ENCODE results near the gene SEPTIN8. TPM values are rescaled to one million over a fixed set of nuclear protein-coding genes. Genes with fewer than 3 reads are reported as not detected.

Gene SEPTIN8
- total and polyA plus RNA-seq, 2 donors (not counting 1 experiment from before 2014, with no cell fraction given), result 4.0 to 5.9 TPM

- Mint-ChIP-seq H3K27me3 (peaks cover 52% of the 10 kb centered on the region), H3K4me3 (no peak overlapping the region), H3K9me3 (ENCODE audit: insufficient read depth) (no peaks in the 10 kb centered on the region), H3K27ac (no peak overlapping the region), H3K4me1 (no peaks in the 10 kb centered on the region)
- H3K4me1 ChIP-seq (ENCODE audit: control insufficient read depth in 2 of 2, insufficient read depth in 2 of 2, low read length in 2 of 2), result no peaks in the 10 kb centered on the region
- POLR2A ChIA-PET, result interaction anchor here (0.7 kb wide), 1 partner anchor 69 kb away, joined by 9 read pairs; the partner anchor contains the start of gene UQCRQ
- H3K4me2 ChIP-seq (replicated peaks; ENCODE audit: low read depth, low read length, poor library complexity, severe bottlenecking), result no peak overlapping the region
- H3K9me3 ChIP-seq (ENCODE audit: control extremely low read depth in 1 of 3, control insufficient read depth in 2 of 3, insufficient read depth in 1 of 3, low read length in 2 of 3), result no peaks in the 10 kb centered on the region
- WGBS (ENCODE audit: insufficient coverage), result 92% methylated on average over 2 of the region's 2 CpGs
- CTCF ChIA-PET, result interaction anchor here (1.5 kb wide), 1 partner anchor 23 kb away, joined by 4 read pairs; no protein-coding TSS in a partner anchor
- no peak overlapping the region for H3K9ac ChIP-seq (ENCODE audit: low read length)
- H3K36me3 ChIP-seq (replicated peaks in 1 of 2; ENCODE audit: control extremely low read depth in 1 of 2, control insufficient read depth in 1 of 2, extremely low read depth in 1 of 2, insufficient read depth in 2 of 2, low read length in 1 of 2), result no peaks in the 10 kb centered on the region
- TF ChIP-seq CTCF (IDR thresholded peaks at IDR 0.05), result no peak
- TF ChIP-seq EZH2 (IDR thresholded peaks at IDR 0.05; ENCODE audit: borderline replicate concordance, insufficient read depth, low read depth, low read length, poor library complexity, severe bottlenecking), result no peak
- DNase-seq, result no peak
- H4K20me1 ChIP-seq (ENCODE audit: control insufficient read depth, insufficient read depth, low read length, poor library complexity, severe bottlenecking), result no peaks in the 10 kb centered on the region
- H3K79me2 ChIP-seq (ENCODE audit: control insufficient read depth, insufficient read depth, low read length), result no peaks in the 10 kb centered on the region
- H2AFZ ChIP-seq (ENCODE audit: insufficient read depth, low read depth, low read length, poor library complexity, severe bottlenecking), result no peak overlapping the region
- H3K4me3 ChIP-seq (ENCODE audit: control extremely low read depth in 1 of 5, extremely low read depth in 1 of 5, insufficient read depth in 1 of 5, low read depth in 2 of 5, low read length in 4 of 5), result no peak overlapping the region
- ATAC-seq (ENCODE audit: low read depth), result no peak
- H3K27me3 ChIP-seq (replicated peaks in 1 of 4; ENCODE audit: control extremely low read depth in 1 of 4, control insufficient read depth in 3 of 4, insufficient read depth in 4 of 4, low read length in 3 of 4), result peaks cover 0 to 16% (median 12%) of the 10 kb centered on the region in 4 experiments
- intact Hi-C loops (cut with micrococcal nuclease), result no loop called here
- no peak overlapping the region for H3K27ac ChIP-seq (ENCODE audit: low read length in 2 of 2)
Measured at GRCh38 chr5:132797651-132798050, 20.6 kb upstream of the SEPTIN8 start.

DNA sequence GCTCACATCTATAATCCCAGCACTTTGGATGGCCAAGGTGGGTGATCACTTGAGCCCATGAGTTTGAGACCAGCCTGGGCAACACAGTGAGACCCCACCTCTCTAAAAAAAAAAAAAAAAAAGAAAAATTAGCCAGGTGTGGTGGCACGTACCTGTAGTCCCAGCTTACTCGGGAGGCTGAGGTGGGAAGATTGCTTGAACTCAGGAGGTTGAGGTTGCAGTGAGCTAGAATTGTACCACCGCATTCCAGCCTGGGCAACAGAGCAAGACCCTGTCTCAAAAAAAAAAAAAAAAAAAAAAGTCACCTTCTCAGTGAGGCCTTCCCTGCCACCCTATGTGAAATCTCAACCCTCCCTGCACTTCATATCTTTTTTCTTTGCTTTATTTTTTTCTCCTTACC, 14.0 kb upstream of the SEPTIN8 start:
- Histone ChIP-seq H3K9me3 (ENCODE audit: control extremely low read depth in 1 of 3, control insufficient read depth in 2 of 3, insufficient read depth in 1 of 3, low read length in 2 of 3) (no peaks in the 10 kb centered on the region), H3K27ac (ENCODE audit: low read length in 2 of 2) (no peak overlapping the region), H3K9ac (ENCODE audit: low read length) (no peak overlapping the region), H3K4me3 (ENCODE audit: control extremely low read depth in 1 of 5, extremely low read depth in 1 of 5, insufficient read depth in 1 of 5, low read depth in 2 of 5, low read length in 4 of 5) (no peak overlapping the region), H3K4me1 (ENCODE audit: control insufficient read depth in 2 of 2, insufficient read depth in 2 of 2, low read length in 2 of 2) (no peaks in the 10 kb centered on the region), H3K4me2 (replicated peaks; ENCODE audit: low read depth, low read length, poor library complexity, severe bottlenecking) (no peak overlapping the region), H2AFZ (ENCODE audit: insufficient read depth, low read depth, low read length, poor library complexity, severe bottlenecking) (no peak overlapping the region), H3K27me3 (replicated peaks in 1 of 4; ENCODE audit: control extremely low read depth in 1 of 4, control insufficient read depth in 3 of 4, insufficient read depth in 4 of 4, low read length in 3 of 4) (peaks cover 0 to 12% (median 3%) of the 10 kb centered on the region in 4 experiments), H4K20me1 (ENCODE audit: control insufficient read depth, insufficient read depth, low read length, poor library complexity, severe bottlenecking) (no peaks in the 10 kb centered on the region), H3K79me2 (ENCODE audit: control insufficient read depth, insufficient read depth, low read length) (no peaks in the 10 kb centered on the region), H3K36me3 (replicated peaks in 1 of 2; ENCODE audit: control extremely low read depth in 1 of 2, control insufficient read depth in 1 of 2, extremely low read depth in 1 of 2, insufficient read depth in 2 of 2, low read length in 1 of 2) (no peaks in the 10 kb centered on the region)
- Mint-ChIP-seq H3K27me3 (peaks cover 34% of the 10 kb centered on the region), H3K4me1 (no peaks in the 10 kb centered on the region), H3K4me3 (no peak overlapping the region), H3K9me3 (ENCODE audit: insufficient read depth) (no peaks in the 10 kb centered on the region), H3K27ac (no peak overlapping the region)
- intact Hi-C loops (cut with micrococcal nuclease), result no loop called here
- TF ChIP-seq CTCF (IDR thresholded peaks at IDR 0.05) (no peak), EZH2 (IDR thresholded peaks at IDR 0.05; ENCODE audit: borderline replicate concordance, insufficient read depth, low read depth, low read length, poor library complexity, severe bottlenecking) (no peak)
- ChIA-PET CTCF (interaction anchor here (0.6 to 0.7 kb wide), 2 partner anchors 9 to 504 kb away, joined by 3 read pairs; no protein-coding TSS in a partner anchor), POLR2A (no interaction called here)
- 100% methylated on average over 1 of the region's 3 CpGs for WGBS (ENCODE audit: insufficient coverage)
- ATAC-seq (ENCODE audit: low read depth) (no peak), DNase-seq (no peak)
